Right lobe of liver (tissue), 4 donors: Measurements from ENCODE around the gene SLC9A3.

Experiments used
- POLR2A ChIP-seq: fragments of 450-650 bp; IDR thresholded peaks from one replicate; pipeline ENCODE4 v1.6.1; 2017; ENCODE audit warnings: antibody characterized with exemption, mild to moderate bottlenecking
- TF ChIP-seq, protein P1 (sequence below), 4 donors: fragments of 200-600 bp in 3 of 4; fragments of 450-650 bp in 1 of 4; IDR thresholded peaks; one replicate each; pipeline versions ENCODE4 v1.5.1 to v1.8.0; 2016 to 2022; ENCODE audit warnings: antibody characterized with exemption in 4 of 4, mild to moderate bottlenecking in 2 of 4
- donor health status: DM: no; HTN: no; CAD: no.
- donor health status: DM: no; HTN: no; CAD: no.
- donor health status: DM: no; HTN: yes; CAD: no.

DNA sequence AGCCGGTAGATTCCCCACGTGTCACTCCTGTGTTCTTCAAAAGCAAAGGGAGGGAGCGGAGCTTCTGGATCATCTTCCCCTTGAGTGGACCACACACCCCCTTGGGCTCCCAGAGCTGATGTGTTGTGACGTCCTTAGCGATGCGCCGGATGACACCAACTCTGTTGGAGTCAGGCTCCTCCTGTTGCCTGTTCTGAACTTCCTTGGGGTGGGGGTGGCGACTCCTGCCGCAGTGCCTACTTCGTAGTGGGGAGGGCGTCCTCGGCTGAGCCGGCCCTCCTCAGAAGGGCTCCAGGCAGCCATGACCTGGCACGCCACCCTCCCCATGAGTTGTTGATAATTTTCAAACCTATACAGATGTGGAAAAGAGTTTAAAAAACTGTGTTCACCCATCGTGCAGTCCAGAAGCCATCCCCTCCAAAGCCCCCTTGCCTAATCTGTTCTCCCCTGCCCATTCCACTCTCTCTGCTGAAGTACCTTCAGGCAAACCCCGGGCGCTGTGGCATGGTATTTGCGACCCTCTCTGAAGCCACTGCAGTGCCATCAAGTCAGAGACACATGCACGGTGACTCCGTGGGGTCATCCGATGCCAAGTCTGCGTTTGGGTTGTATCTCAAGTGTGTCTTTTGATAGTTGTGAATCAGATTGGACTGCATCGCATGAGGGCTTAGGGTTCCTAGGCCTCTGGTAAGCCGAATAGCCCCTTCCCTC is 64.5 kb downstream of the SLC9A3 start:
- TF ChIP-seq, protein P1, sequence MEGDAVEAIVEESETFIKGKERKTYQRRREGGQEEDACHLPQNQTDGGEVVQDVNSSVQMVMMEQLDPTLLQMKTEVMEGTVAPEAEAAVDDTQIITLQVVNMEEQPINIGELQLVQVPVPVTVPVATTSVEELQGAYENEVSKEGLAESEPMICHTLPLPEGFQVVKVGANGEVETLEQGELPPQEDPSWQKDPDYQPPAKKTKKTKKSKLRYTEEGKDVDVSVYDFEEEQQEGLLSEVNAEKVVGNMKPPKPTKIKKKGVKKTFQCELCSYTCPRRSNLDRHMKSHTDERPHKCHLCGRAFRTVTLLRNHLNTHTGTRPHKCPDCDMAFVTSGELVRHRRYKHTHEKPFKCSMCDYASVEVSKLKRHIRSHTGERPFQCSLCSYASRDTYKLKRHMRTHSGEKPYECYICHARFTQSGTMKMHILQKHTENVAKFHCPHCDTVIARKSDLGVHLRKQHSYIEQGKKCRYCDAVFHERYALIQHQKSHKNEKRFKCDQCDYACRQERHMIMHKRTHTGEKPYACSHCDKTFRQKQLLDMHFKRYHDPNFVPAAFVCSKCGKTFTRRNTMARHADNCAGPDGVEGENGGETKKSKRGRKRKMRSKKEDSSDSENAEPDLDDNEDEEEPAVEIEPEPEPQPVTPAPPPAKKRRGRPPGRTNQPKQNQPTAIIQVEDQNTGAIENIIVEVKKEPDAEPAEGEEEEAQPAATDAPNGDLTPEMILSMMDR (IDR thresholded peaks at IDR 0.05): no peak
- TF ChIP-seq POLR2A: no peak
